ENCODE results near the gene GPR68.

Gene GPR68

GRCh38 chr14:91284791-91285548 lies 40.5 kb upstream of the GPR68 start:
- Histone ChIP-seq H3K79me2 (ENCODE audit: insufficient read depth, low read length) (no peaks in the 10 kb centered on the region), H3F3A (ENCODE audit: low read depth) (no peaks in the 10 kb centered on the region), H4K20me1 (ENCODE audit: insufficient read depth, low read length, poor library complexity, severe bottlenecking) (no peaks in the 10 kb centered on the region), H3K9me2 (replicated peaks; ENCODE audit: low read depth, low read length) (no peaks in the 10 kb centered on the region), H2AFZ (ENCODE audit: low read length) (no peak overlapping the region), H3K36me3 (ENCODE audit: insufficient read depth, low read length) (peaks cover 93% of the 10 kb centered on the region), H3K27me3 (ENCODE audit: insufficient read depth, low read length, poor library complexity, severe bottlenecking) (no peaks in the 10 kb centered on the region), H3K4me3 (ENCODE audit: low read length, poor library complexity, severe bottlenecking) (no peak overlapping the region), H3K4me1 (ENCODE audit: insufficient read depth, low read length, poor library complexity, severe bottlenecking) (peaks cover 23% of the 10 kb centered on the region), H3K4me2 (ENCODE audit: low read depth, low read length, poor library complexity, severe bottlenecking) (no peak overlapping the region), H3K9ac (ENCODE audit: low read depth, low read length, poor library complexity, severe bottlenecking) (no peak overlapping the region), H3K9me3 (ENCODE audit: insufficient read depth, low read depth, low read length) (no peaks in the 10 kb centered on the region)
- TF ChIP-seq EZH2phosphoT487 (IDR thresholded peaks at IDR 0.05; ENCODE audit: borderline replicate concordance), result no peak
- TF ChIP-seq, protein P1, sequence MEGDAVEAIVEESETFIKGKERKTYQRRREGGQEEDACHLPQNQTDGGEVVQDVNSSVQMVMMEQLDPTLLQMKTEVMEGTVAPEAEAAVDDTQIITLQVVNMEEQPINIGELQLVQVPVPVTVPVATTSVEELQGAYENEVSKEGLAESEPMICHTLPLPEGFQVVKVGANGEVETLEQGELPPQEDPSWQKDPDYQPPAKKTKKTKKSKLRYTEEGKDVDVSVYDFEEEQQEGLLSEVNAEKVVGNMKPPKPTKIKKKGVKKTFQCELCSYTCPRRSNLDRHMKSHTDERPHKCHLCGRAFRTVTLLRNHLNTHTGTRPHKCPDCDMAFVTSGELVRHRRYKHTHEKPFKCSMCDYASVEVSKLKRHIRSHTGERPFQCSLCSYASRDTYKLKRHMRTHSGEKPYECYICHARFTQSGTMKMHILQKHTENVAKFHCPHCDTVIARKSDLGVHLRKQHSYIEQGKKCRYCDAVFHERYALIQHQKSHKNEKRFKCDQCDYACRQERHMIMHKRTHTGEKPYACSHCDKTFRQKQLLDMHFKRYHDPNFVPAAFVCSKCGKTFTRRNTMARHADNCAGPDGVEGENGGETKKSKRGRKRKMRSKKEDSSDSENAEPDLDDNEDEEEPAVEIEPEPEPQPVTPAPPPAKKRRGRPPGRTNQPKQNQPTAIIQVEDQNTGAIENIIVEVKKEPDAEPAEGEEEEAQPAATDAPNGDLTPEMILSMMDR (conservative IDR thresholded peaks at IDR 0.05; ENCODE audit: low read length), result no peak

GRCh38 chr14:91284146-91284790 lies 39.8 kb upstream of the GPR68 start:
- no peak overlapping the region for H2AFZ ChIP-seq (ENCODE audit: low read length)
- no peaks in the 10 kb centered on the region for H3K9me3 ChIP-seq (ENCODE audit: insufficient read depth, low read depth, low read length)
- peak overlapping the region; percentile 52 for H3K9ac ChIP-seq (ENCODE audit: low read depth, low read length, poor library complexity, severe bottlenecking)
- H3K79me2 ChIP-seq (ENCODE audit: insufficient read depth, low read length), result no peaks in the 10 kb centered on the region
- peaks cover 93% of the 10 kb centered on the region for H3K36me3 ChIP-seq (ENCODE audit: insufficient read depth, low read length)
- no peaks in the 10 kb centered on the region for H3K9me2 ChIP-seq (replicated peaks; ENCODE audit: low read depth, low read length)
- no peak overlapping the region for H3K4me3 ChIP-seq (ENCODE audit: low read length, poor library complexity, severe bottlenecking)
- H3F3A ChIP-seq (ENCODE audit: low read depth), result no peaks in the 10 kb centered on the region
- TF ChIP-seq, protein P1 (conservative IDR thresholded peaks at IDR 0.05; ENCODE audit: low read length), result no peak
- TF ChIP-seq EZH2phosphoT487 (IDR thresholded peaks at IDR 0.05; ENCODE audit: borderline replicate concordance), result no peak
- no peaks in the 10 kb centered on the region for H4K20me1 ChIP-seq (ENCODE audit: insufficient read depth, low read length, poor library complexity, severe bottlenecking)
- peaks cover 23% of the 10 kb centered on the region for H3K4me1 ChIP-seq (ENCODE audit: insufficient read depth, low read length, poor library complexity, severe bottlenecking)
- H3K27me3 ChIP-seq (ENCODE audit: insufficient read depth, low read length, poor library complexity, severe bottlenecking), result no peaks in the 10 kb centered on the region
- no peak overlapping the region for H3K4me2 ChIP-seq (ENCODE audit: low read depth, low read length, poor library complexity, severe bottlenecking)

DNA sequence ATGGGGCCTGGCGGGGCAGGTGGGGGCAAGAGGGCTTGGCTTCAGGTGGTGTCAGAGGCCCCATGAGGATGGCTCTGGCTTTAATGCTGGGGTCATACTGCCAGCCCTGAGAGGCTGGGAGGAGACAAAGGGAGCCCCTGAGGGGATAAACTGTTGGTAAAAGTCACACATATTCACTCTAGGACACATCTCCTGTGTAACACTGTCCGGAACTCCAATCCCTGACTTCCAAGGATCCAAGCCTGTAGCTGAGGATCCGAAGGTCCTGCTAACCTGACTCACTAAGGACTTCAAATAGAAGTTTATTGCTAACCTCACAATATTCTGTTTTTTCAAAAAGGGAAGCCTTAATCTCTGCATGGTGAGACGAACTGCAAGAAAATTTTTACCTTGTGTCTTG lies 39.2 kb upstream of the GPR68 start:
- Histone ChIP-seq H3K4me1 (ENCODE audit: insufficient read depth, low read length, poor library complexity, severe bottlenecking) (peaks cover 23% of the 10 kb centered on the region), H3K9me2 (replicated peaks; ENCODE audit: low read depth, low read length) (no peaks in the 10 kb centered on the region), H3K4me2 (ENCODE audit: low read depth, low read length, poor library complexity, severe bottlenecking) (peak overlapping the region; percentile 12), H3K9me3 (ENCODE audit: insufficient read depth, low read depth, low read length) (no peaks in the 10 kb centered on the region), H3K4me3 (ENCODE audit: low read length, poor library complexity, severe bottlenecking) (no peak overlapping the region), H3K9ac (ENCODE audit: low read depth, low read length, poor library complexity, severe bottlenecking) (peak overlapping the region; percentile 52), H3F3A (ENCODE audit: low read depth) (no peaks in the 10 kb centered on the region), H3K27me3 (ENCODE audit: insufficient read depth, low read length, poor library complexity, severe bottlenecking) (no peaks in the 10 kb centered on the region), H2AFZ (ENCODE audit: low read length) (no peak overlapping the region), H3K36me3 (ENCODE audit: insufficient read depth, low read length) (peaks cover 94% of the 10 kb centered on the region), H3K79me2 (ENCODE audit: insufficient read depth, low read length) (no peaks in the 10 kb centered on the region), H4K20me1 (ENCODE audit: insufficient read depth, low read length, poor library complexity, severe bottlenecking) (no peaks in the 10 kb centered on the region)
- TF ChIP-seq EZH2phosphoT487 (IDR thresholded peaks at IDR 0.05; ENCODE audit: borderline replicate concordance), result no peak
- TF ChIP-seq, protein P1 (conservative IDR thresholded peaks at IDR 0.05; ENCODE audit: low read length), result no peak
